HepG2 (cell line): ENCODE results near the gene ZNF511. TPM values are rescaled to one million over a fixed set of nuclear protein-coding genes. Genes with fewer than 3 reads are reported as not detected.

Experiments used
- ATM ChIP-seq: fragments of 450-650 bp; IDR thresholded peaks from 2 replicates; pipeline ENCODE4 v1.7.1; 2017; ENCODE audit warnings: mild to moderate bottlenecking, borderline replicate concordance
- BCL6 ChIP-seq: IDR thresholded peaks from 2 replicates; pipeline ENCODE4 v1.6.1; 2016; ENCODE audit warnings: missing genetic modification reagents, missing compliant biosample characterization
- DNMT1 ChIP-seq: sonication (generic); formaldehyde crosslinking; IDR thresholded peaks from 2 replicates; pipeline ENCODE4 v1.5.1; 2020; ENCODE audit warnings: mild to moderate bottlenecking, missing genetic modification reagents
- DZIP1 ChIP-seq: sonication (generic); formaldehyde crosslinking; IDR thresholded peaks from 2 replicates; pipeline ENCODE4 v1.5.0; 2020; ENCODE audit warnings: mild to moderate bottlenecking, missing genetic modification reagents
- HDAC2 ChIP-seq: sonication (generic); formaldehyde crosslinking; IDR thresholded peaks from 2 replicates; pipeline ENCODE4 v1.4.0; 2020; ENCODE audit warnings: missing genetic modification reagents
- HMG20A ChIP-seq: IDR thresholded peaks from 2 replicates; pipeline ENCODE4 v1.6.1; 2016; ENCODE audit warnings: borderline replicate concordance
- NFKBIZ ChIP-seq: IDR thresholded peaks from 2 replicates; pipeline ENCODE4 v1.6.1; 2018; ENCODE audit warnings: missing genetic modification reagents, missing compliant biosample characterization
- PHB2 ChIP-seq: fragments of 450-650 bp; IDR thresholded peaks from 2 replicates; pipeline ENCODE4 v1.6.1; 2018; ENCODE audit not compliant: partially characterized antibody
- RORA ChIP-seq: sonication (generic); formaldehyde crosslinking; IDR thresholded peaks from 2 replicates; pipeline ENCODE4 v1.5.0; 2020; ENCODE audit warnings: mild to moderate bottlenecking, missing genetic modification reagents, moderate library complexity
- RXRB ChIP-seq: IDR thresholded peaks from 2 replicates; pipeline ENCODE4 v1.6.1; 2016; ENCODE audit warnings: borderline replicate concordance, missing genetic modification reagents, missing compliant biosample characterization
- YEATS4 ChIP-seq: sonication (generic); formaldehyde crosslinking; IDR thresholded peaks from 2 replicates; pipeline ENCODE4 v1.4.0; 2020; ENCODE audit warnings: missing genetic modification reagents, borderline replicate concordance
- YY1 ChIP-seq: IDR thresholded peaks from 2 replicates; pipeline ENCODE4 v1.6.1; 2011; ENCODE audit warnings: low read length, low read depth, moderate library complexity, mild to moderate bottlenecking; ENCODE audit not compliant: insufficient read depth, insufficient replicate concordance
- ZFX ChIP-seq: sonication (generic); formaldehyde crosslinking; IDR thresholded peaks from 2 replicates; pipeline ENCODE4 v1.4.0; 2020; ENCODE audit warnings: mild to moderate bottlenecking, low read depth, missing genetic modification reagents, moderate library complexity
- ZNF17 ChIP-seq: sonication (generic); formaldehyde crosslinking; IDR thresholded peaks from 2 replicates; pipeline ENCODE4 v1.5.0; 2020; ENCODE audit warnings: mild to moderate bottlenecking, missing genetic modification reagents
- ZNF451 ChIP-seq: sonication (generic); formaldehyde crosslinking; IDR thresholded peaks from 2 replicates; pipeline ENCODE4 v1.5.0; 2020; ENCODE audit warnings: mild to moderate bottlenecking, missing genetic modification reagents
- ZNF678 ChIP-seq: sonication (generic); formaldehyde crosslinking; IDR thresholded peaks from 2 replicates; pipeline ENCODE4 v1.4.0; 2020; ENCODE audit warnings: mild to moderate bottlenecking, missing genetic modification reagents
- ZNF740 ChIP-seq: sonication (generic); formaldehyde crosslinking; IDR thresholded peaks from 2 replicates; pipeline ENCODE4 v1.4.0; 2020; ENCODE audit warnings: missing genetic modification reagents
- ZNF746 ChIP-seq: sonication (generic); formaldehyde crosslinking; IDR thresholded peaks from 2 replicates; pipeline ENCODE4 v1.8.0; 2022; ENCODE audit warnings: mild to moderate bottlenecking, missing genetic modification reagents
- ZNF850 ChIP-seq: sonication (generic); formaldehyde crosslinking; conservative IDR thresholded peaks from 2 replicates; pipeline ENCODE4 v1.9.0; 2021; ENCODE audit warnings: mild to moderate bottlenecking, missing genetic modification reagents
- polyA plus RNA-seq, 8 experiments: library from polyadenylated mRNA; depleted of rRNA in 3 of 8; stranded (reverse) in 7 of 8; unstranded in 1 of 8; fragments of >200 nt; fragmentation: Illumina TruSeq in 4 of 8; extraction: Trizol in 4 of 8; gene quantifications; 2 replicates each; pipeline versions ENCODE4 v1.2.1 to v1.2.3, GENCODE V29; 2011 to 2016; ENCODE audit warnings: low read depth in 4 of 8, missing spikeins in 1 of 8, mixed read lengths in 1 of 8; ENCODE audit not compliant: insufficient read depth in 1 of 8
- total RNA-seq, 5 experiments: library from RNA; depleted of rRNA; stranded (reverse); fragments of >200 nt; fragmentation: Illumina TruSeq; extraction: Trizol; gene quantifications; 2 replicates each; pipeline ENCODE4 v1.2.3, GENCODE V29; 2016; ENCODE audit warnings: low read depth in 1 of 5
- TF ChIP-seq, protein P1 (sequence below): sonication (generic); formaldehyde crosslinking; IDR thresholded peaks from 2 replicates; pipeline ENCODE4 v1.4.0; 2020; ENCODE audit warnings: mild to moderate bottlenecking, missing genetic modification reagents

The ZNF511 gene
- total and polyA plus RNA-seq, 2 of the 13 experiments (the other 11 are each of a cell fraction or from before 2014, with no cell fraction given), result 35.6 to 66.4 TPM

GRCh38 chr10:133350283-133350949 lies 41.7 kb downstream of the ZNF511 start (continued):
- TF ChIP-seq, protein P1, sequence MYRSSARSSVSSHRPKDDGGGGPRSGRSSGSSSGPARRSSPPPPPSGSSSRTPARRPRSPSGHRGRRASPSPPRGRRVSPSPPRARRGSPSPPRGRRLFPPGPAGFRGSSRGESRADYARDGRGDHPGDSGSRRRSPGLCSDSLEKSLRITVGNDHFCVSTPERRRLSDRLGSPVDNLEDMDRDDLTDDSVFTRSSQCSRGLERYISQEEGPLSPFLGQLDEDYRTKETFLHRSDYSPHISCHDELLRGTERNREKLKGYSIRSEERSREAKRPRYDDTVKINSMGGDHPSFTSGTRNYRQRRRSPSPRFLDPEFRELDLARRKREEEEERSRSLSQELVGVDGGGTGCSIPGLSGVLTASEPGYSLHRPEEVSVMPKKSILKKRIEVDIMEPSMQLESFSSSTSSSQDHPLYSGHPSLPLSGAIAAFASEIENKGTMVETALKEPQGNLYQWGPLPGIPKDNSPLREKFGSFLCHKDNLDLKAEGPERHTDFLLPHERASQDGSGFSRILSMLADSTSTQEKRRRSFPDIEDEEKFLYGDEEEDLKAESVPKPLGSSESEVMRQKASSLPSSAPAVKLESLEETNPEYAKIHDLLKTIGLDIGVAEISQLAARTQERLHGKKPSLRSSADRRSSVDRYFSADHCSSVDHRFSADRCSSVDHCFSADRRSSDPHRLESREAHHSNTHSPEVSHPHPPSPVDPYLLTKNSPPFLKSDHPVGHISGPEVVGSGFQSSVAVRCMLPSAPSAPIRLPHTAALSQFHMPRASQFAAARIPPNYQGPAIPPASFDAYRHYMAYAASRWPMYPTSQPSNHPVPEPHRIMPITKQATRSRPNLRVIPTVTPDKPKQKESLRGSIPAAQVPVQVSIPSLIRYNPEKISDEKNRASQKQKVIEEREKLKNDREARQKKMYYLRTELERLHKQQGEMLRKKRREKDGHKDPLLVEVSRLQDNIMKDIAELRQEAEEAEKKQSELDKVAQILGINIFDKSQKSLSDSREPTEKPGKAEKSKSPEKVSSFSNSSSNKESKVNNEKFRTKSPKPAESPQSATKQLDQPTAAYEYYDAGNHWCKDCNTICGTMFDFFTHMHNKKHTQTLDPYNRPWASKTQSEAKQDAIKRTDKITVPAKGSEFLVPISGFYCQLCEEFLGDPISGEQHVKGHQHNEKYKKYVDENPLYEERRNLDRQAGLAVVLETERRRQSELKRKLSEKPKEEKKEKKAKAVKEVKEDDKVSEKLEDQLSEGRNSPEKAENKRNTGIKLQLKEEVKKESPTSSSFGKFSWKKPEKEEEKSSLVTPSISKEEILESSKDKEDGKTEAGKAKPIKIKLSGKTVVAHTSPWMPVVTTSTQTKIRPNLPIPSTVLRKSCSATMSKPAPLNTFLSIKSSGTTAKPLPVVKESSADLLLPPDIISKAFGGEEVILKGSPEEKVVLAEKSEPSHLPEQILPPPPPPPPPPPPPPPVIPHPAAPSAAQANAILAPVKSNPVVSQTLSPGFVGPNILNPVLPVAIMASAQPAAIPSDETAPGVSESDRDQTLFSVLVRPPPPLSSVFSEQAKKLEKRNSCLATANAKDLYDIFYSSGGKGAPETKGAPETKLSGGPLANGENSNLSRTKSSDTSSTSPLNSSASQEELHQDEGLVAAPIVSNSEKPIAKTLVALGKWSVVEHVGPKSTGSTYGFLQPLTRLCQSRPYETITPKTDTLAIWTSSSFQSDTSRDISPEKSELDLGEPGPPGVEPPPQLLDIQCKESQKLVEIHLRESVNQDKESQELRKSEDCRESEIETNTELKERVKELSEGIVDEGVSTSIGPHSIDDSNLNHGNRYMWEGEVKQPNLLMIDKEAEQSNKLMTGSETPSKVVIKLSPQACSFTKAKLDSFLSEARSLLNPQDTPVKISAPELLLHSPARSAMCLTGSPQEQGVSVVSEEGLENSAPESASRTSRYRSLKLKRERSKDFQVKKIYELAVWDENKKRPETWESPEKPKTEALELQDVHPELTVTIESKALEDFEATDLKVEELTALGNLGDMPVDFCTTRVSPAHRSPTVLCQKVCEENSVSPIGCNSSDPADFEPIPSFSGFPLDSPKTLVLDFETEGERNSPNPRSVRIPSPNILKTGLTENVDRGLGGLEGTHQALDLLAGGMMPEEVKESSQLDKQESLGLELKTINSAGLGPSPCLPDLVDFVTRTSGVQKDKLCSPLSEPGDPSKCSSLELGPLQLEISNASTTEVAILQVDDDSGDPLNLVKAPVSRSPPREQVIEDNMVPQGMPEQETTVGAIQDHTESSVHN, result no peak
- TF ChIP-seq RXRB (CRISPR knock-in tag), result no peak
- TF ChIP-seq ZNF678 (CRISPR knock-in tag), result no peak
- no peak for TF ChIP-seq ATM
- TF ChIP-seq ZFX (CRISPR knock-in tag), result peak; percentile 6; the same call in 1 of the 2 replicates
- TF ChIP-seq NFKBIZ (CRISPR knock-in tag), result no peak
- no peak for TF ChIP-seq ZNF850 (CRISPR knock-in tag)
- TF ChIP-seq PHB2, result no peak
- no peak for TF ChIP-seq ZNF746 (CRISPR knock-in tag)
- TF ChIP-seq ZNF740 (CRISPR knock-in tag), result 0 out of 2 replicates have a peak, but pooled peaks have one; percentile 37
- no peak for TF ChIP-seq ZNF17
- TF ChIP-seq DZIP1 (CRISPR knock-in tag), result no peak
- TF ChIP-seq ZNF451 (CRISPR knock-in tag), result no peak
- no peak for TF ChIP-seq BCL6 (CRISPR knock-in tag)
- TF ChIP-seq YEATS4 (CRISPR knock-in tag), result no peak
- TF ChIP-seq RORA, result no peak
- TF ChIP-seq YY1, result no peak
- no peak for TF ChIP-seq HMG20A
- no peak for TF ChIP-seq DNMT1 (CRISPR knock-in tag)
- TF ChIP-seq HDAC2 (CRISPR knock-in tag), result no peak
